Body of pancreas (tissue), 4 donors: Measurements from ENCODE around the gene SMIM13.

Experiments used
- POLR2A ChIP-seq, 3 donors: fragments of 450-650 bp; IDR thresholded peaks; one replicate each; pipeline ENCODE4 v1.6.1; 2016; ENCODE audit warnings: antibody characterized with exemption in 3 of 3, mild to moderate bottlenecking in 2 of 3
- TF ChIP-seq, protein P1 (sequence below), 7 experiments: fragments of 450-650 bp in 4 of 7; fragments of 200-600 bp in 3 of 7; sonication (generic) in 3 of 7; IDR thresholded peaks; one replicate each; pipeline ENCODE4 v1.5.1; 2016 to 2019; ENCODE audit warnings: antibody characterized with exemption in 7 of 7

GRCh38 chr6:11050731-11051130 lies 42.9 kb upstream of the SMIM13 start:
- TF ChIP-seq POLR2A (IDR thresholded peaks at IDR 0.05) = no peak
- TF ChIP-seq, protein P1, sequence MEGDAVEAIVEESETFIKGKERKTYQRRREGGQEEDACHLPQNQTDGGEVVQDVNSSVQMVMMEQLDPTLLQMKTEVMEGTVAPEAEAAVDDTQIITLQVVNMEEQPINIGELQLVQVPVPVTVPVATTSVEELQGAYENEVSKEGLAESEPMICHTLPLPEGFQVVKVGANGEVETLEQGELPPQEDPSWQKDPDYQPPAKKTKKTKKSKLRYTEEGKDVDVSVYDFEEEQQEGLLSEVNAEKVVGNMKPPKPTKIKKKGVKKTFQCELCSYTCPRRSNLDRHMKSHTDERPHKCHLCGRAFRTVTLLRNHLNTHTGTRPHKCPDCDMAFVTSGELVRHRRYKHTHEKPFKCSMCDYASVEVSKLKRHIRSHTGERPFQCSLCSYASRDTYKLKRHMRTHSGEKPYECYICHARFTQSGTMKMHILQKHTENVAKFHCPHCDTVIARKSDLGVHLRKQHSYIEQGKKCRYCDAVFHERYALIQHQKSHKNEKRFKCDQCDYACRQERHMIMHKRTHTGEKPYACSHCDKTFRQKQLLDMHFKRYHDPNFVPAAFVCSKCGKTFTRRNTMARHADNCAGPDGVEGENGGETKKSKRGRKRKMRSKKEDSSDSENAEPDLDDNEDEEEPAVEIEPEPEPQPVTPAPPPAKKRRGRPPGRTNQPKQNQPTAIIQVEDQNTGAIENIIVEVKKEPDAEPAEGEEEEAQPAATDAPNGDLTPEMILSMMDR (IDR thresholded peaks at IDR 0.05) = no peak
